GM11168 (cell line): ENCODE results near the gene LRRN4CL.

Experiments used
- in situ Hi-C: fragments of 300-500 bp; cut with MboI; formaldehyde crosslinking; loops from one replicate; pipeline ENCODE4 v1.12.0; 2022; ENCODE audit warnings: low sequenced_read_pairs; ENCODE audit not compliant: unreplicated experiment

Gene LRRN4CL

GRCh38 chr11:62648967-62649364, 40.4 kb downstream of the LRRN4CL start:
- in situ Hi-C loops: no loop called here

- in situ Hi-C loops: no loop called here
Observed at GRCh38 chr11:62648185-62648966, 41.0 kb downstream of the LRRN4CL start.

GRCh38 chr11:62647609-62648005, 41.7 kb downstream of the LRRN4CL start:
- in situ Hi-C loops: no loop called here

GRCh38 chr11:62646825-62647608, 42.3 kb downstream of the LRRN4CL start:
- in situ Hi-C loops: no loop called here

GRCh38 chr11:62645946-62646824, 43.1 kb downstream of the LRRN4CL start, which contains the start of gene GANAB:
TSS of gene GANAB (minus strand) at chr11:62646613. CDS start at chr11:62646599, 14 bp downstream.
- in situ Hi-C loops: no loop called here

GRCh38 chr11:62645671-62645945, 43.7 kb downstream of the LRRN4CL start:
- in situ Hi-C loops: no loop called here

GRCh38 chr11:62644220-62644619, 45.1 kb downstream of the LRRN4CL start:
- in situ Hi-C loops: no loop called here
